HG02973 (cell line): ENCODE data around the gene TUBB1.

Experiments
- ATAC-seq: cut with Tn5 transposase; IDR thresholded peaks from one replicate; pipeline ENCODE4 v1.9.1; 2021; ENCODE audit warnings: moderate library complexity; ENCODE audit not compliant: unreplicated experiment

TUBB1 gene

GRCh38 chr20:58988565-58988882 lies 30.7 kb upstream of the TUBB1 start:
- no peak for ATAC-seq

GRCh38 chr20:58989196-58989595 lies 30.0 kb upstream of the TUBB1 start:
- ATAC-seq = no peak

- no peak for ATAC-seq
Measured at GRCh38 chr20:58990651-58991445, 28.4 kb upstream of the TUBB1 start.

- no peak for ATAC-seq
Measured at GRCh38 chr20:58991715-58992114, 27.5 kb upstream of the TUBB1 start.

GRCh38 chr20:58992911-58993310 lies 26.3 kb upstream of the TUBB1 start:
- no peak for ATAC-seq

GRCh38 chr20:58993332-58994248 lies 25.6 kb upstream of the TUBB1 start:
- no peak for ATAC-seq

- ATAC-seq = no peak
Measured at GRCh38 chr20:58994390-58995159, 24.7 kb upstream of the TUBB1 start.

- ATAC-seq = no peak
Measured at GRCh38 chr20:58995461-58996225, 23.6 kb upstream of the TUBB1 start.

GRCh38 chr20:58996226-58996611 lies 23.0 kb upstream of the TUBB1 start:
- ATAC-seq = no peak

GRCh38 chr20:58997141-58997770 lies 22.0 kb upstream of the TUBB1 start:
- no peak for ATAC-seq

GRCh38 chr20:58998656-58999055 lies 20.6 kb upstream of the TUBB1 start:
- ATAC-seq = no peak

- no peak for ATAC-seq
Measured at GRCh38 chr20:59000326-59000725, 18.9 kb upstream of the TUBB1 start.

GRCh38 chr20:59001068-59001448 lies 18.2 kb upstream of the TUBB1 start:
- ATAC-seq = no peak

- no peak for ATAC-seq
Measured at GRCh38 chr20:59001449-59002171, 17.6 kb upstream of the TUBB1 start.

GRCh38 chr20:59002388-59002787 lies 16.8 kb upstream of the TUBB1 start:
- no peak for ATAC-seq

GRCh38 chr20:59002874-59003399 lies 16.3 kb upstream of the TUBB1 start:
- ATAC-seq = no peak

GRCh38 chr20:59003836-59004492 lies 15.3 kb upstream of the TUBB1 start:
- no peak for ATAC-seq

GRCh38 chr20:59004493-59004762 lies 14.8 kb upstream of the TUBB1 start:
- no peak for ATAC-seq
